ENCODE measurements around the gene STX7.

The STX7 gene

GRCh38 chr6:132418235-132418965, 94.5 kb downstream of the STX7 start:
- H3K4me3 ChIP-seq = no peak overlapping the region
- no peak for DNase-seq (ENCODE audit: low spot score)
- TF ChIP-seq, protein P1, sequence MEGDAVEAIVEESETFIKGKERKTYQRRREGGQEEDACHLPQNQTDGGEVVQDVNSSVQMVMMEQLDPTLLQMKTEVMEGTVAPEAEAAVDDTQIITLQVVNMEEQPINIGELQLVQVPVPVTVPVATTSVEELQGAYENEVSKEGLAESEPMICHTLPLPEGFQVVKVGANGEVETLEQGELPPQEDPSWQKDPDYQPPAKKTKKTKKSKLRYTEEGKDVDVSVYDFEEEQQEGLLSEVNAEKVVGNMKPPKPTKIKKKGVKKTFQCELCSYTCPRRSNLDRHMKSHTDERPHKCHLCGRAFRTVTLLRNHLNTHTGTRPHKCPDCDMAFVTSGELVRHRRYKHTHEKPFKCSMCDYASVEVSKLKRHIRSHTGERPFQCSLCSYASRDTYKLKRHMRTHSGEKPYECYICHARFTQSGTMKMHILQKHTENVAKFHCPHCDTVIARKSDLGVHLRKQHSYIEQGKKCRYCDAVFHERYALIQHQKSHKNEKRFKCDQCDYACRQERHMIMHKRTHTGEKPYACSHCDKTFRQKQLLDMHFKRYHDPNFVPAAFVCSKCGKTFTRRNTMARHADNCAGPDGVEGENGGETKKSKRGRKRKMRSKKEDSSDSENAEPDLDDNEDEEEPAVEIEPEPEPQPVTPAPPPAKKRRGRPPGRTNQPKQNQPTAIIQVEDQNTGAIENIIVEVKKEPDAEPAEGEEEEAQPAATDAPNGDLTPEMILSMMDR (IDR thresholded peaks at IDR 0.05) = no peak
- no peak overlapping the region for H3K27ac ChIP-seq

DNA sequence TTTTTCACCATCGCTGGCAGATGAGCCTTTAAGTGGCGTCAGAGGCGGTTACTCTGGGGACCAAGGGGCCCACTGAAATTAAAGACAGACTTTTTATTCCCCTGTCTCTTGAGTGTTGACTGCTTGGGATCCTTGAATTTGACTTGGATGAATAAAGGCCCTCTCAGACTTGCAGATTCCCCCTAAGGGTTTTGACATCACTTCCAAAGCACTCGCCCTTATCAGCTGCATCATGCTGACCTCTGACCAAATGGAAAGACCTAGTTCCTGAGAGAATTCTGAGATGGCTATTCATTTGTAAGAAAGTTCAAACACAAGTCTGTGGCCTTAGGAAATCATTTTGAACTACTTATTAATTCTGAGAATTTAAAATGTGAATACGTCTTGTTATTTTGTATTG, 98.2 kb downstream of the STX7 start:
- DNase-seq (ENCODE audit: low spot score) = no peak
- TF ChIP-seq, protein P1 (IDR thresholded peaks at IDR 0.05) = no peak
- Histone ChIP-seq H3K4me3 (no peak overlapping the region), H3K27ac (no peak overlapping the region)

- H3K4me3 ChIP-seq = no peak overlapping the region
- no peak overlapping the region for H3K27ac ChIP-seq
- TF ChIP-seq, protein P1 (IDR thresholded peaks at IDR 0.05) = no peak
- DNase-seq (ENCODE audit: low spot score) = no peak
Observed at GRCh38 chr6:132414322-132414721, 98.6 kb downstream of the STX7 start.

GRCh38 chr6:132413499-132413802, 99.5 kb downstream of the STX7 start:
- TF ChIP-seq, protein P1 (IDR thresholded peaks at IDR 0.05) = no peak
- no peak overlapping the region for H3K4me3 ChIP-seq
- no peak for DNase-seq (ENCODE audit: low spot score)

DNA sequence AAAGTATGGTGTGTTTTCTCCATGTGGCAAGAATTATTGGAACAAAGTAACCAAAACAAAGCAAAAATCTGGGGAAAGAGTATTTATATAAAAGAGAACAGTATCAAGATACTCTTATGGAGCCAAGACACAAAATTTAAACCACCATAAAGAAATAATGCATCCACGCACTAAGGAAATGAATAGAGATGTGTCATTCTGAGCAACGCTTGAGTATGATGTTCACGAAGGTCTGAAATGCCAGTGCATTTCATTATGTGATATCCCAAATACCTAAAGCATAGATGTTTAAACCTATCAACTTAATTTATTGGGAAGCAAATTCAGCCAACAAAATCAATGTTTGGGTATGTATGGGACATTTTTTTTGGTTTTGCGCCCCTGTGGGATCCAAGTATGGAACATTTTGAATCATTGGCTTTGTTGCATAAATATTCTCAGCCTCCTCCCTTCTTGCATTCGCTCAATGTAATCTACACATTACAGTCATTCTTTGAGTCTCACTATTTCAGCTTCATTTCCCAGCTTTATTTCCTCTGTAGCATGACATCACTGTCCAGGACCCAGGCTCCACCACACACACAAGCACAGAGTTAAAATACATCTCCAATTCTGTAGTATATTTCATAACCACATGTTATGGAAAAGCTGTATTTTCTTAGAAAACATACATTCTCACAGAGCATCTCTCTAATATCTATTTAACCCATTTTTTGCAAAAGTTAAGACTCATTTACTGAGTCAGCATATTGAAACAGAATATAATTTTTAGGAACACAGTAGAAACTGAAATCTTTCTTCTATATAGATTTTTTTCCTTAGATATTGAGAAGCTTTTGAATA, 100.0 kb downstream of the STX7 start:
- DNase-seq (ENCODE audit: low spot score) = no peak
- TF ChIP-seq, protein P1 (IDR thresholded peaks at IDR 0.05) = no peak
- Histone ChIP-seq H3K27ac (no peak overlapping the region), H3K4me3 (no peak overlapping the region)

More at GRCh38 chr6:132413499-132413802, 99.5 kb downstream of the STX7 start:
- H3K27ac ChIP-seq = no peak overlapping the region

GRCh38 chr6:132411296-132411695, 101.6 kb downstream of the STX7 start:
- DNase-seq (ENCODE audit: low spot score) = no peak
- Histone ChIP-seq H3K4me3 (no peak overlapping the region), H3K27ac (no peak overlapping the region)
- TF ChIP-seq, protein P1 (IDR thresholded peaks at IDR 0.05) = no peak

DNA sequence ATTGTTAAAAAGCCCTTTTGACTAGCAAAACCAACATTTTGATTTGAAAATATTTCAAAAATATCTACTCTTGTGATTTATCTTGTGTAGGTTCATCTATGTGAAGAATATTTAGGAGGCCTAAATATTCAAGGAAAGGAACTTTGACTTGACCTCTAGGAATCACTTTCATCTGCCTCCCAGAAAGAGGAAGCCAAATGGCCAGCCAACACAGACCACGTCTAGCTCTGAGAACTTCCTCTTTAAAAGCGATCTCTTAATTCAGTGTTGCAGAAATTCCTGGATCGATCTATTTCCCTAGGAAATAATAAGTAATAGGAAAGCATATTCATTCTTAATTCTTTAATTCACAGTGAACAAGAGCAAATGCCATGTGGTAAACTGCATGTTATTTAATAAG, 102.1 kb downstream of the STX7 start:
- Histone ChIP-seq H3K27ac (no peak overlapping the region), H3K4me3 (no peak overlapping the region)

More for the DNA sequence above, 102.1 kb downstream of the STX7 start:
- TF ChIP-seq, protein P1 (IDR thresholded peaks at IDR 0.05) = no peak
- DNase-seq (ENCODE audit: low spot score) = no peak

Data from coronary artery (tissue), 2 donors.